Fibroblast of skin of abdomen (primary cell): Measurements from ENCODE around the gene CD52.
A peak's percentile ranks its signal among the peaks of the same experiment; 100 is the strongest.
"Not testable (repeated sequence)": the region's sequence is repeated elsewhere in the genome, so short reads cannot be mapped to it uniquely, and the experiment has no call there.

Experiments used
- DNase-seq: peaks from one replicate; pipeline ENCODE4 v3.0.0-alpha.2; 2013

CD52 gene

GRCh38 chr1:26284597-26285347 is 33.0 kb upstream of the CD52 start:
- peak; percentile 84 for DNase-seq

DNA sequence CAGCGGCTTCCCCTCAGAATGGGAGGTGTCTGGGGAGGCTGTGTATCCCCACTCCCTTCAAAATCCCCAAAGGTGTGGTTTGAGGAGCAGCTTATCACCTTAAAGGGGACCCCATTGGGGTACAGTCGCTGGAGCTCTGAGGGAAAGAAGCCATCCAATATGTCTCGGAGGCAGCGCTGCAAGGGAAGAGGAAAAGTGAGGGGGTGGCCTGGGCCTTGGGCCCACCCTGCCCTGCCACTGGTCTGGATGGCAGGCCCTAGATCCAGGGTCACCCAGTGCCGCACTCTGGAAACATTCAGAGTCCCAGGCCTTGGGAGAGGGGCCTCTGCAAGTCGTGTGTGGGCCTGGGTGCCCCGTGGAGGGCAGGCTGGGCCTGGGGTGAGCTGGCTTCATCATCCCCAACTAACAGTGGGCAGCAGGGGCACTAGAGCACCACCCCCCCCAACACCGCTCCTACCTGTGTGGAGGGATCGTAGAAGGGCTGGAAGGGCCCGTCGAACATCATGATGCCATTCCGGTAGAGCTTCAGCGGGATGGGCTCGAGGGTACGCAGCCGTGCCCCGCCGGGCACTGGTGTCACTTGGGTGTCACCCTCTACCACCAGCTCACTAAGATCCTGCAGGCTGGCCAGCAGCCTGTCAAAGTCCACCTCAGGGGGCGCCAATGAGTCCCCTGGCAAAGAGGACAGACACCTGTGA is 32.2 kb upstream of the CD52 start:
- no peak for DNase-seq

DNA sequence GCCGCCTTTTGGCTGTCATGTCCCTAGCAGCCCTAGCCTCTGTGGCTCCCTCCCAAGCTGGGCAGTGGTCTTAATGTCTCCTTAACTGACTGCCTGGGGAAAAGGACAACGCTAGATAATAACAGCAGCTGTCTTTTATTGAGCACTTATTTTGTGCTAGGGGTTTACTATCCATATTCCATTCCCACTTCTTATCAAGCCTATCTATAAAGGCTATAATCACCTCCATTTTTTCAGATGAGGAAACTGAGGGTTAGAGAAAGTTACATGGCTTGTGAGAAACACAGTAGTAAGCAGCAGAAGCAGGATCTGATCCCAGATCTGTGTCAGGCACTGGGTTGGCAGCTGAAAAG is 31.7 kb upstream of the CD52 start:
- no peak for DNase-seq

GRCh38 chr1:26287033-26287711 is 30.6 kb upstream of the CD52 start:
- DNase-seq: no peak

- no peak for DNase-seq
Observed at GRCh38 chr1:26287811-26288210, 29.9 kb upstream of the CD52 start.

DNA sequence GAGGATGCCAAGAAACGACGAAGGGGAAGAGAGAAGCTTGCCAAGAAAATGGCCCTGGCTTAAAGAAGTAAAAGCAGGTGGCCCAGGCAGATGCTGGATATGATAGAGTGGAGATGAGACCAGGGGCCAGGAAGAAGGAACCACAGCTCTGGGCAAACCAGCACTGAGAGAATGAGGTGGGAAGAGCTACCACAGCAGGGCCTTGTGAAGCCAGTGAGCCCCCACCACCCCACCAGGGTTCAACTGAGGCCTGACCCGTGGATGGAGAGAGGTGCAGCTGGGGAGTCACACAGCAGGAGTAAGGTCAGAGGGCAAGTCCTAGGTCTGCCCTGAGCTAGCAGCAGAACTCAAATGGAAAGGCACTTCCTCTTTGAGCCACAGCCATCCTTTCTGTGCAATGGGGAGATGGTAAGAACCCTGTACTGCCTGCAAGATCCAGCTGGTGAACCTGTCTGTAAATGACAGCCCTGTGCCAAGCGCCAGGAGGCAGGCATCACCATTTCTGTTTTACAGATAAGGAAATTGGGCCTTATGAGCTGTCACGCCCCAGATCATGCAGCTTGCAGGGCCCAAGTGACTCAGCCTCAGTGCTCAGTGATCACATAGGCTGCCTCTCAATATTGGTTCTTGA is 29.3 kb upstream of the CD52 start:
- DNase-seq: no peak

GRCh38 chr1:26289158-26290059 is 28.3 kb upstream of the CD52 start:
- no peak for DNase-seq

DNA sequence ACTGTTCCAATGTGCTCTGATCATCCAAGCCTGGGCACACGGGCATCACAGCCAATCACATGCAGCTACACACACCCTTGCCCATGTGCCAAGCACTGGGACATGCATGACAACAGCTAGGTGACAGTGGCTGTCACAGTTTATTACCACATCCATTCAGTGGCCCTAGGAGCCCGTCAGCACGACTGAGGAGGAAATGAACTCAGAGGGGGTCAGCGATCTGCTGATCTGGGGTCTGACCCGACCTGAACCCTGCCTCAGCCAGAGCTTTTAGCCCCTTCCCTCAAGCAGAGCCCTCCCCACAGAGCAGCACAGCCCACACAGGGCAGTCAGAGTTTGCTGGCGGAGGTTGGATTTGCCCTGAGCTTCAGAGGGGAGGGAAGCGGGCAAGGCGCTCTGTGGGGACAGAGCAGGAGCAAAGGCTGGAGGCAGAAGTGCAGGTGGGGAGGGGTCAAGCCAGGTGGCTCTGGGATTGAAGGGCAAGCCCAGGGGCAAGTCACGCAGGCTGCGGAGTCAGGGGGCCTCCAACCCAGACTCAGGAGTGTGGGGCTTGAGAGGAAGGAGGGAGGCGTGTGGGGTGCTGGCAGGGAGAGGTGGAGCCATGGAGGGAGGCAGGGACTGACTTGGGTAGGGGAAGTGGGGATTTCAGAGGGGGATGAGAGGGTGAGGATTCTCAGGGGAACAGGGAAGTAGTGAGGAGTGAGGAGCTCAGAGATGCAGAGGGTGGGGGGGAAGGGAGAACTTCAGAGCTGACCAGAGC is 27.5 kb upstream of the CD52 start:
- DNase-seq: no peak

- no peak for DNase-seq
Observed at GRCh38 chr1:26290882-26291261, 26.9 kb upstream of the CD52 start.

DNA sequence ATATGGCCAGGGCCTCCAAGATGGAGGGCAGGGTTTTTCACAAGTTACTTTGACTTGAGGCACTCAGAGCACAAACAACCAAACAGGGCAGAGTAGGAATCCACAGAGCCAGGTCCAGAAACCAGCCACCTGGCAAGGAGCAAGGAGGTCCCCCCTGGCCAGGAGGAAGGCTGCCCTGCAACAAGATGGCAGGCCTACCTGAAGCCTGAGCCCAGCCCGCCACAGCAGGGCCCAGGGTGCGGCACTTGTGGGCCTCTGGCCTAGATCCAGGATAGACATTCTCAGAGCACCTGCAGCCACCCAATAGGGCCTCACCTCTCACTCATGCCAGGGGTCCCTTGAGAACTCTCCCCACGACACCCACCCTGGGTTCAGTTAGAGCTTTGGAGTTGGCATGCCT is 26.3 kb upstream of the CD52 start:
- DNase-seq: no peak

- no peak for DNase-seq
Observed at GRCh38 chr1:26291939-26292338, 25.8 kb upstream of the CD52 start.

GRCh38 chr1:26292735-26293134 is 25.0 kb upstream of the CD52 start:
- DNase-seq: not testable (repeated sequence)

DNA sequence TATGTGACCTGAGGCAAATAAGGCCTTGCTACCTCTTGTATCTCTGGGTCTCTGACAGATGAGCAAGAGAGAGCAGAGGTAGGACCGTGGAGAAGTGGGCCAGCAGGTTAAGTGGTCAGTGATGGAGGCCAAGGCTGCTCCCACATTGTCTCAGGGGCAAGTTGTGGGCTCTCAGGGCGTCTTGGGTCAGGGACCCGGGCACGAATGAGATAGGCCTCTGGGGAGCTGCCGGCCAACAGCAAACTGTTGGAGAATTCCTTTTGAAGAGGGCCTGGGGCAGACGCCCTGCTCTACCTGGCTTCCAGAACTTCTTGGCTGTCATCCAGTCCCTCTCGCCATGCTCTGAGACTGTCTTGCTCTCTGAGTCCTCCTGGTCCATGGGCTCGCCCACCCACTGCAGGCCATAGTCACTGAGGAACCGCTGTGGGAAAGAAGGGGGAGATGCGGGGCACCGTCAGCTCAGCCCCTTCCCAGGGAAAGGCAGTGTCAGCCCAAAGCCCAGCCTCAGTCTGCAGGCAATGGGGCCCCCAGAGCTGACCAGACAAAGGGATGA is 23.8 kb upstream of the CD52 start:
- DNase-seq: no peak

DNA sequence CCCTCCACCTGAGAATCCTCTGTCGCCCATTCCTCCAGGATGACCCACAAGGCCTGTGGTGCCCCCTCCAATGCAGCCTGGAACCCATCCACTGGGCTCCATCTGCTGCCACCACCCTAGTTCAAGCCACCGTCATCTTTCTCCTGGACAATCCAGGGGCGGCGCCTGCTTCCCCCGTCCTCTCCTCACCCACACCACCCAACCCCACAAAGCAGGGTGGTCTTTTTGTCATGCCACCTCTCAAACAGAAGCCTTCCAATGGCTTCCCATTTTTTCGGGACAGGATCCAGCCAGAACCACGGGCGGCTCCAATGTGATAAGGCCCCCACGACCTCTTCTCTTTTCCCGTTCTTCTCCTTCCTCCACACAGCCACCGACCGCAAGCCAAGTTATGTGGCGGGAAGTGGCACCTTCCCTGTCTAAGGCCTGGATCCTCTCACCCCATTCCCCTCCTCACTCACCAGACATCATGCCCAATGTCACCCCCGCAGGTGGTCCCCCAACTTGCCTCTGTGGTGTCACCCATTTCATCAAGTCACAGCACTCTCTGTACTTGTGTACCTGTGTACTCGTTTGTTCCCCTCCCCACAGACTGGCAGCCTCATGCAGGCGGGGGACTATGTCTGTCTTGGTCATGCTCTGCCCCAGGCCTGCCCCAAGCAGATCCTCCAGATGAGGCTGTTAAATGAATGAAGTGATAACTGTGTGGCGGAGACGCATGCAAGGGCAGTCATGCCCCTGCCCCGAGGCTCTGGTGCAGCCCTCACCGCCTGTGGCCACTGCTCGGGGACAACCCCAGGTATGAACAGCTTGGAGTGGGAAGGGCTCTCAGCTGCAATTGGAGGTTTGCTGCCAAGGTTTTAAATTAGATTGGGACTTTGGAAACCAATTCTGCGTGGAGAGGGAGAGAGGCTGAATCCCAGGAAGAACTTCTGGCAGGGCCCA is 22.3 kb upstream of the CD52 start:
- no peak for DNase-seq

DNA sequence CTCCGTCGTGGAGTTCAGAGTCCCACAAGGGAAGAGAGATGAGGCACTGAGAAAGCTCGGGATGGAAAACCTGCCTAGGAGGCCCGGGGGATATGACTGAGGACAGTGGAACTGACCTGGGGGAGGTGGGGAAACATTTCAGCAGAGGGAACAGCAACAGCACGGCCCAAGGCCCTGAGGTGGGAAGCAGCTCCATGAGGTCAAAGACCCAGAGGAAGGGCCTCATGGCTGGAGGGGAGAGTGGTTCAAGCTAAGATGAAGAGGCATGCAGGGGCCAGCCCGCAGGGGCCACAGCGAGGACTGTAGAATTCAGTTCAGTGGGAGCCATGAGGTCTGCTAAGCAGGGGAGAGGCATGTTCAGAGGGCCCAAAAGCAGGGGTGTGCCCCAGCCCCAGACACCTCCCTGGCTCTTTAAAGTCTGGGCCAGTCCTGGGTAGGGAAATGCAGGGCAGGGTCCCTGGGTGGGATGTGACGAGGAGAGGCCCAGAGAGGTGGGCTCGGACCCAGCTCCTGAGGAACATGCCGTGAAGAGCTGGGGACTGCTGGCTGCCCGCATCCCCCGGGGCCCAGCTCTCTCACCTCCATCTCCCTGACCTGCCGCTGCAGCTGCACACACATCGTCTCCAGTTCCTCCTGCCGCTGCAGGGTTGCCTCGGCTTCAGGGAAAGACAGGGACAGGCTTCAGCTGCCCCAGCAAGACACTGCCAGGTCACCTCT is 21.3 kb upstream of the CD52 start:
- DNase-seq: no peak

GRCh38 chr1:26297057-26297790 is 20.5 kb upstream of the CD52 start:
- no peak for DNase-seq

GRCh38 chr1:26297791-26298124 is 20.0 kb upstream of the CD52 start:
- no peak for DNase-seq

DNA sequence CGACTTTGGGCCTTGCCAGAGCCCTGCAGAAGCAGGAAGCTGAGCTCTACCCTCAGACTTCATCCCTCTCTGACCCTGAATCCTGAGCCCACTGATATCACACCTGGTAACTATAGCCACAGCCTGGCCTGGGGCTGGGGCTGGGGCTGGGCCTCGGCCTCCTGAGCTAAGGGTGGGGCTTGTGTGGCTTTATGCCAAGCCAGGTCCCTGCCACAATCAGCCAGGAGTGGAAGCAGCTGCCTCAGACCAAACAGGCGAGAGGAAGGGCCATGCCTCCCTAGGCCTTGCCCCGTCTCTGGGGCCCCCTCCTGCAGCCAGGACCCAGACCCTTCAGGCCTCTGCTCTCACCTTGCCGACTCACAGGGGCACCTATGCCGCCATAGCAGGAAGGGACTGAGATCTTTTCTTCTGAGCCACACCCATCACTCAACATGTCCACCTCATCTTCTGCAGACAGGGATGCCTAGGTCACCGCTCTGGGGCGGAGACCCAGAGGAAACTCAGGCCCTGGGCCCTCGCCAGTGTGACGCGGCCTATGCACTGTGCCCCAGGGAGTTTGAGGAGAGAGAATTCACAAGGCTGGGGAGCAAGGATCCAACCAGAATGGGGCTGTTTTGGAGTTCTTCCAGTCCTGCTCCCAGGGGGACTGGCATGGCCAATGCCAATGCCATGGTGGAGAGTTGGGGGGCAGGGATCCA is 17.0 kb upstream of the CD52 start:
- DNase-seq: no peak
